Ishikawa (cell line): ENCODE results near the gene SLC39A10.

Experiments used
- CEBPB ChIP-seq: IDR thresholded peaks from 2 replicates; pipeline ENCODE4 v1.6.1; 2012
- CREB1 ChIP-seq: IDR thresholded peaks from 2 replicates; pipeline ENCODE4 v1.6.1; 2012; ENCODE audit warnings: low read depth
- EGR1 ChIP-seq: IDR thresholded peaks from 2 replicates; pipeline ENCODE4 v1.6.1; 2012
- EP300 ChIP-seq: IDR thresholded peaks from 2 replicates; pipeline ENCODE4 v1.6.1; 2012; ENCODE audit warnings: borderline replicate concordance
- FOXM1 ChIP-seq: IDR thresholded peaks from 2 replicates; pipeline ENCODE4 v1.6.1; 2012; ENCODE audit warnings: low read depth, borderline replicate concordance
- MAX ChIP-seq: IDR thresholded peaks from 2 replicates; pipeline ENCODE4 v1.6.1; 2012
- NFIC ChIP-seq: IDR thresholded peaks from 2 replicates; pipeline ENCODE4 v1.6.1; 2012
- RAD21 ChIP-seq: IDR thresholded peaks from 2 replicates; pipeline ENCODE4 v1.6.1; 2012; ENCODE audit warnings: low read depth
- TAF1 ChIP-seq: IDR thresholded peaks from 2 replicates; pipeline ENCODE4 v1.6.1; 2012; ENCODE audit warnings: low read depth, mild to moderate bottlenecking
- TCF12 ChIP-seq: IDR thresholded peaks from 2 replicates; pipeline ENCODE4 v1.6.1; 2012; ENCODE audit warnings: low read depth
- TEAD4 ChIP-seq: IDR thresholded peaks from 2 replicates; pipeline ENCODE4 v1.6.1; 2012
- USF1 ChIP-seq: IDR thresholded peaks from 2 replicates; pipeline ENCODE4 v1.6.1; 2012
- YY1 ChIP-seq: IDR thresholded peaks from 2 replicates; pipeline ENCODE4 v1.6.1; 2012; ENCODE audit warnings: low read depth
- ZBTB7A ChIP-seq: IDR thresholded peaks from 2 replicates; pipeline ENCODE4 v1.6.1; 2012; ENCODE audit warnings: low read depth
- TF ChIP-seq, protein P1 (sequence below): IDR thresholded peaks from 2 replicates; pipeline ENCODE4 v1.6.1; 2012; ENCODE audit warnings: low read depth, mild to moderate bottlenecking

SLC39A10 gene, protein sequence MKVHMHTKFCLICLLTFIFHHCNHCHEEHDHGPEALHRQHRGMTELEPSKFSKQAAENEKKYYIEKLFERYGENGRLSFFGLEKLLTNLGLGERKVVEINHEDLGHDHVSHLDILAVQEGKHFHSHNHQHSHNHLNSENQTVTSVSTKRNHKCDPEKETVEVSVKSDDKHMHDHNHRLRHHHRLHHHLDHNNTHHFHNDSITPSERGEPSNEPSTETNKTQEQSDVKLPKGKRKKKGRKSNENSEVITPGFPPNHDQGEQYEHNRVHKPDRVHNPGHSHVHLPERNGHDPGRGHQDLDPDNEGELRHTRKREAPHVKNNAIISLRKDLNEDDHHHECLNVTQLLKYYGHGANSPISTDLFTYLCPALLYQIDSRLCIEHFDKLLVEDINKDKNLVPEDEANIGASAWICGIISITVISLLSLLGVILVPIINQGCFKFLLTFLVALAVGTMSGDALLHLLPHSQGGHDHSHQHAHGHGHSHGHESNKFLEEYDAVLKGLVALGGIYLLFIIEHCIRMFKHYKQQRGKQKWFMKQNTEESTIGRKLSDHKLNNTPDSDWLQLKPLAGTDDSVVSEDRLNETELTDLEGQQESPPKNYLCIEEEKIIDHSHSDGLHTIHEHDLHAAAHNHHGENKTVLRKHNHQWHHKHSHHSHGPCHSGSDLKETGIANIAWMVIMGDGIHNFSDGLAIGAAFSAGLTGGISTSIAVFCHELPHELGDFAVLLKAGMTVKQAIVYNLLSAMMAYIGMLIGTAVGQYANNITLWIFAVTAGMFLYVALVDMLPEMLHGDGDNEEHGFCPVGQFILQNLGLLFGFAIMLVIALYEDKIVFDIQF

GRCh38 chr2:195656859-195657633 is at the start of gene SLC39A10:
Gene SLC39A10, plus strand, starts transcription at chr2:195657226. Its CDS starts 22,817 bp downstream, at chr2:195680043.
- TF ChIP-seq CEBPB (no peak; the same call in 1 of the 2 replicates), USF1 (no peak), TAF1 (peak; percentile 80; the same call in 1 of the 2 replicates), TEAD4 (no peak), EP300 (no peak; the same call in 1 of the 2 replicates), NFIC (no peak), CREB1 (no peak), TCF12 (peak; percentile 33; the same call in 1 of the 2 replicates), YY1 (no peak), ZBTB7A (no peak), FOXM1 (no peak), EGR1 (no peak; the same call in 1 of the 2 replicates), RAD21 (no peak), MAX (peak; percentile 70)
- TF ChIP-seq, protein P1, sequence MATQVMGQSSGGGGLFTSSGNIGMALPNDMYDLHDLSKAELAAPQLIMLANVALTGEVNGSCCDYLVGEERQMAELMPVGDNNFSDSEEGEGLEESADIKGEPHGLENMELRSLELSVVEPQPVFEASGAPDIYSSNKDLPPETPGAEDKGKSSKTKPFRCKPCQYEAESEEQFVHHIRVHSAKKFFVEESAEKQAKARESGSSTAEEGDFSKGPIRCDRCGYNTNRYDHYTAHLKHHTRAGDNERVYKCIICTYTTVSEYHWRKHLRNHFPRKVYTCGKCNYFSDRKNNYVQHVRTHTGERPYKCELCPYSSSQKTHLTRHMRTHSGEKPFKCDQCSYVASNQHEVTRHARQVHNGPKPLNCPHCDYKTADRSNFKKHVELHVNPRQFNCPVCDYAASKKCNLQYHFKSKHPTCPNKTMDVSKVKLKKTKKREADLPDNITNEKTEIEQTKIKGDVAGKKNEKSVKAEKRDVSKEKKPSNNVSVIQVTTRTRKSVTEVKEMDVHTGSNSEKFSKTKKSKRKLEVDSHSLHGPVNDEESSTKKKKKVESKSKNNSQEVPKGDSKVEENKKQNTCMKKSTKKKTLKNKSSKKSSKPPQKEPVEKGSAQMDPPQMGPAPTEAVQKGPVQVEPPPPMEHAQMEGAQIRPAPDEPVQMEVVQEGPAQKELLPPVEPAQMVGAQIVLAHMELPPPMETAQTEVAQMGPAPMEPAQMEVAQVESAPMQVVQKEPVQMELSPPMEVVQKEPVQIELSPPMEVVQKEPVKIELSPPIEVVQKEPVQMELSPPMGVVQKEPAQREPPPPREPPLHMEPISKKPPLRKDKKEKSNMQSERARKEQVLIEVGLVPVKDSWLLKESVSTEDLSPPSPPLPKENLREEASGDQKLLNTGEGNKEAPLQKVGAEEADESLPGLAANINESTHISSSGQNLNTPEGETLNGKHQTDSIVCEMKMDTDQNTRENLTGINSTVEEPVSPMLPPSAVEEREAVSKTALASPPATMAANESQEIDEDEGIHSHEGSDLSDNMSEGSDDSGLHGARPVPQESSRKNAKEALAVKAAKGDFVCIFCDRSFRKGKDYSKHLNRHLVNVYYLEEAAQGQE, result no peak

- TF ChIP-seq ZBTB7A, result no peak
- no peak for TF ChIP-seq EGR1
- TF ChIP-seq NFIC, result no peak
- no peak for TF ChIP-seq MAX
- no peak for TF ChIP-seq USF1
- no peak for TF ChIP-seq CEBPB
Observed at GRCh38 chr2:195608768-195609454, 48.1 kb upstream of the SLC39A10 start.

- TF ChIP-seq ZBTB7A (no peak), EP300 (no peak)
Observed at GRCh38 chr2:195610717-195611116, 46.3 kb upstream of the SLC39A10 start.

DNA sequence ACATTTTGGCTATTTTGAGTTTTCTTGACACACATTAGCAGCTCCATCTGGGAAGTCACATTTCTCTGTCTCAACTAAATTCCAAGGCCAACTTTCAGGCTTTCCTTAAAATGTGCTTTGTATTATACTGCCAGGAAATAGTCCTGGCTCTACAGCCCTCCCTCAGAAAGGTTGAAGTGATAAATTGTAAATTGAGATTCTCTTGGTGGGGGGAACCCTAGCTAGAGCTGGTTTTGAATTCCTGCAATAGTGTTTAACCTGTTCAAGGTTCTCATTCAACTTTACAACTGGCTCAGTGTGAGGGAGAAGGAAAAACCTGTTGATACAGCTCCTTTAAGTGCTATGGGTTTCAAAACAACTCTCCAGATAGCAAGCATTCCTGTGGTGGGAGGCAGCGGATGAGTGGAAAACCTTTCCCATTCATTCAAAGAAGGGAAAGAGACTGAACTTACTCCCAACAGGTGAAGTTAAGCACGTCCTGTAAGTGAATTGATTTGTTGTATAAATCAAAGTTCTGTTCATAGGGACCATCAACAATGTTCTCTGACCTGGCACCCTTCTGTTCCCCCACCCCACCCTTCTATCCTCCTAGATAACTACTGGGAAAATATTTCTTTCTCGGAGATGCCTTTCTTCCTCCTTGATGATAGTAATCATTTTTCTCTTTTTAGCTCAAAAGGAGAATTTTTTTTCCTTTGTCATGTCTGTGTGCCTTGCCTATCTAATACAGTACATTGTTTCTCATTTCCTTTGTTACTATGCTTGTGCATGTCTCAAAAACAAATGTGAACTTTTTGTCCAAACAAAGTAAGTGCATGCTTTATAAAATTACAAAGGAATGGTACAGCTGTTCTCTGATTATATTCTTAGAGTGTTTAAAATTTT is 44.2 kb upstream of the SLC39A10 start:
- TF ChIP-seq CEBPB, result peak; percentile 48
- 0 out of 2 replicates have a peak, but pooled peaks have one; percentile 29 for TF ChIP-seq MAX
- no peak for TF ChIP-seq NFIC
- peak; percentile 93 for TF ChIP-seq TEAD4

DNA sequence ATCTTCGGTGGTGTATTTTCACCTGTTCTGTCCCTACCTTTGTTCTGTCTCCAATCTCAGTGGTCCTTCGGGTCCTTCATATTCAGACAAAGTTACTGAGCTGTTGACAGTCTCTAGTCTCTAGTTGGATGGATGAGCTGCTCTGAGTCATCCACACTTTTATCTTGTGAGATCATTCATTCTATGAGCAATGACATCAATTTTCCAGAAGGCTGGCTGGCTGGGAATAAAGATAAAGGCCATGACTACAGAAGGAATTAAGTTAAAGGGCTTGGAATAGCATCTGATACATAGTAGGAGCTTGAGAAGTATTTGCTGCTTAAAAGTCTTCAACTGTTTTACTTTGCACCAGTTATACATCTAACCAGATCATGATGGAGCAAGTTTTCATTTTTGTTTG is 43.1 kb upstream of the SLC39A10 start:
- TF ChIP-seq EP300 (peak; percentile 46; the same call in 1 of the 2 replicates), TEAD4 (no peak)

DNA sequence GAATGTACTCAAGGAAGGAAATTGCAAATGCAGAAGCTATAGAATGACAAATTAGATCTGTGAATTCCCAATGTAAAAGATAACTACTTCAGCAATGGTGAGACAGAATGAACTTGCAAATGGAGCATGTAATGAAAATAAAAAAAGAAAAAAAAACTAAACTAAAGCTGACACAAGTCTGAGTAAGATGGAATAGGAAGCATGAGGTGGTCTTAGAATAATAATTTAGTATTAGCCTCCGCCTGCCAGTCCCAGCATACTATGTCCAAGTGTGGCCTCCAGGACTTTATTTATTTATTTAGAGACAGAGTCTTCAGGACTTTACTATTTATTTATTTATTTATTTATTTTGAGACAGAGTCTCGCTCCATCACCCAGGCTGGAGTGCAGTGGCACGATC is 37.4 kb upstream of the SLC39A10 start:
- TF ChIP-seq EGR1 (no peak), TEAD4 (no peak), YY1 (no peak), TAF1 (no peak), MAX (no peak), RAD21 (no peak), TCF12 (no peak), CEBPB (no peak), NFIC (no peak), EP300 (no peak), ZBTB7A (no peak), FOXM1 (no peak), USF1 (no peak), CREB1 (no peak)
- TF ChIP-seq, protein P1, result no peak
